GM21529 (cell line): ENCODE data around the gene NKX6-2.
"Not testable (repeated sequence)": the region's sequence is repeated elsewhere in the genome, so short reads cannot be mapped to it uniquely, and the experiment has no call there.

ENCODE experiments used
- ATAC-seq: cut with Tn5 transposase; IDR thresholded peaks from one replicate; pipeline ENCODE4 v1.9.1; 2021; ENCODE audit not compliant: unreplicated experiment

NKX6-2 gene

GRCh38 chr10:132799865-132800264, 13.9 kb upstream of the NKX6-2 start:
- ATAC-seq = no peak

DNA sequence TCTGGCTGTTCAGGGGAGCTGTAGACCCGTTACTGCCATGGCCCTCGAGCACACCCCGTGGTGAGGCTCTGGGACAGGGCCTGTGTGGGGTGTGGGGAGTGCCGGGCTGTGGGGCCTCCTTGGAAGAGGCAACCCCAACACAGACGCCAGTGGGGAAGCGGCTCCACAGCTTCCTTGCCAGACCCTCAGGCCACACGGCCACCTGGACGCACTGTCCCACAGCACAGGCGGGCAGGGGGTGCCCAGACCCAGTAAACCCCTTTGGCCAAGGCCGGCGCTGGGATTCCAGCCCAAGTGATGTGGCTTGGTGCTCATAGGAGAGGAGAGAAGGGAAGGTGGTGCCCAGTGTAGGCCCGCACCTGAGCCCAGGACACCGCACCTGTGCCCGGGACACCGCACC, 12.9 kb upstream of the NKX6-2 start:
- no peak for ATAC-seq

DNA sequence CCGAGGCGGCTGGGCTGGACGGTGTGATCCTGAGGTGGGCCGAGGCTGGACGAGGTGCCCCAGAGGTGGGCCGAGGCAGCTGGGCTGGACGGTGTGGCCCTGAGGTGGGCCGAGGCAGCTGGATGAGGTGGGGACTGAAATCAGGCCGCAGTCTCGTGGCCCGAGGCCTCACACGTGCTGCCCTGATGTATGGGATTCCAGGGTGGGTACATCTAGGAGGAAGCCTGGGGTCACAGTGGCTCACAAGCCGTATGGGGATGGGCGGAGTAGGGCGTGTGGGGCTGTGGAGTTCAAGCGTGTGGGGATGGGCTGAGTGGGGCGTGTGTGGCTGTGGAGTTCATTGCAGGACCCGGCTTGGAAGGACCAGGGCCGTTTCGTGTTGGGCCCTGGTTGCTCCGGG, 12.5 kb upstream of the NKX6-2 start:
- ATAC-seq = no peak

DNA sequence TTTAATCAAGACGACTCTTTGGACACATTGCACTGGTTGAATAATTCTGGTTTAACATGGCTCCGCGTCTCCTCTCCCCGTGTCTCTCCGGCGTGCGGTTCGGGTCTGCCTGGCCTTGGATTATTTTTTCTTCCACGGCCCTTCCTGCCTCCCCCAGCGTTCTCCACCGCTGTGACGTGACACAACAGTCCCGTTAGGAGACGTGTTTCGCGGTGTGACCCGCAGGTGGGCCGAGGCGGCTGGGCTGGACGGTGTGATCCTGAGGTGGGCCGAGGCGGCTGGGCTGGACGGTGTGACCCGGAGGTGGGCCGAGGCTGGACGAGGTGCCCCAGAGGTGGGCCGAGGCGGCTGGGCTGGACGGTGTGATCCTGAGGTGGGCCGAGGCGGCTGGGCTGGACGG, 12.0 kb upstream of the NKX6-2 start:
- ATAC-seq = not testable (repeated sequence)

- no peak for ATAC-seq
Observed at GRCh38 chr10:132796846-132797245, 10.9 kb upstream of the NKX6-2 start.

DNA sequence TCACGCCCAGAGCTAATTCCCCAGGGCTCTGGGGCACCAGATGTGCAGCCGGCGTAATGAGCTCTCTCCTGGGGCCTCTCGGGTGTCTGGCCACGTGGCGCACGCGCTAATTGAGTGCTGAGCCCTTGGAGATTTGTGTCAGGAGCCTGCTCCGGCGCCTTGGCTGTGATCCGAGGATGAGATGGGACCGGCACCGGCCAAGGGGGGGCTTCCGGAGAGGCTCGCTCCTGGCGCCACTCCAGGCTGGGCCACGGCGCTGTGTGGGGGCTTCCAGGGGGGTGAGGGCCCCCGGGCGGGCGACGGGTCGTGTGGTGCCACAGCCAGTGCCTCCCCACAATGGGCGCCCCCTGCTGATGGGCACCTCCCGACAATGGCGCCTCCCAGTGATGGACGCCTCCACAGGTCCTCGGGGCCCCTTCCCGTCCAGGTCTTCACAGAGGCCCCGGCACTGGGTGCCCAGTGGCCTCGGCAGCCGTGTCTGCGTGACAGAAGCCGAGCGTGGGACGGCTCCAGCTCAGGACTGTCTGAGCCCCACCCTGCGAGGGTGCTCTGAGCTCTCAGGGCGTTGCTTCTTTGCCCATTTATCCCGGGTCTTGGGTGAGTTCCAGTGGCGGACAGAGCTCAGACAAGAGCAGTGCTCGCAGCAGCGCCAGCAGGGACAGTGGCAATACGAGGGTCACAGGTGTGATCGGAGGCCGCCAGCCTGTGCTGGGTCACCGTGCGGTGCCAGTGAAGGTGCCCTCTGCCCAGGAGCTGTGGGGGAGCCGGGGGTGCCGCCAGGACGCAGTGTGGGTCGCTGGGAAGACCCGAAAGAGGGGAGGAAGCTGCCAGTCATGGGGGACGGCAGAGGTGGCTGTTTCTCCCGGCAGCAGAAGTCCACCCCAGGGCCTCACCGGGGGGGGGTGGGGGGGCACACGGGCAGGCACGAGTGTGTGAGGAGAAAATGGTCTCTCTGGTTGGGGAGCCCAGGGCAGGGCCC, 8.2 kb upstream of the NKX6-2 start:
- no peak for ATAC-seq

- ATAC-seq = no peak
Observed at GRCh38 chr10:132793213-132793612, 7.3 kb upstream of the NKX6-2 start.

DNA sequence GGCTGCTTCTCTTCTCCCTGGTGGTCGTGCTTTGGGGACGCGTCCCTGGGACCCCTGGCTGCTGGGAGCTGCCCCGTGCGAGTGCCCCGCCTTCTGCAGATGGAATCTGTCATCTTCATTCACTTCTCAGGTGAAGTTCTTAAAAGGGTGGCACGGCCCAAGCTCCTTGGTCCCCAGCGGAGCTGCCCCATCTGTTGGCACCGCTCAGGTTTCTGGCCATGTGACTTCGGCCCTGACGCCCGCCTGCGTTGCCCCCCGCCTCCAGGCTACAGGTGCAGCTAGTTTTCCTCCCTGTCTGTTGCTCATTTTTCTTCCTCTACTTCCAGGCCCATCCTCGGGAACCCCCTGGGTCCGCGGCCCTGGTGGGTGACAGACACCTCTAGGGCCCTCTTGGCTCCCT, 6.8 kb upstream of the NKX6-2 start:
- no peak for ATAC-seq

DNA sequence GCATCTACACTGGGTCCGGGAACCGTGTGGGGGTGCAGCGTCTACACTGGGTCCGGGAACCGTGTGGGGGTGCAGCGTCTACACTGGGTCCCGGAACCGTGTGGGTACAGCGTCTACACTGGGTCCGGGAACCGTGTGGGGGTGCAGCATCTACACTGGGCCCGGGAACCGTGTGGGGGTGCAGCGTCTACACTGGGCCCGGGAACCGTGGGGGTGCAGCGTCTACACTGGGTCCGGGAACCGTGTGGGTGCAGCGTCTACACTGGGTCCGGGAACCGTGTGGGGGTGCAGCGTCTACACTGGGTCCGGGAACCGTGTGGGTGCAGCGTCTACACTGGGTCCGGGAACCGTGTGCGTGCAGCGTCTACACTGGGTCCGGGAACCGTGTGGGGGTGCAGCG, 6.2 kb upstream of the NKX6-2 start:
- not testable (repeated sequence) for ATAC-seq

- no peak for ATAC-seq
Observed at GRCh38 chr10:132790934-132791829, 5.2 kb upstream of the NKX6-2 start.

DNA sequence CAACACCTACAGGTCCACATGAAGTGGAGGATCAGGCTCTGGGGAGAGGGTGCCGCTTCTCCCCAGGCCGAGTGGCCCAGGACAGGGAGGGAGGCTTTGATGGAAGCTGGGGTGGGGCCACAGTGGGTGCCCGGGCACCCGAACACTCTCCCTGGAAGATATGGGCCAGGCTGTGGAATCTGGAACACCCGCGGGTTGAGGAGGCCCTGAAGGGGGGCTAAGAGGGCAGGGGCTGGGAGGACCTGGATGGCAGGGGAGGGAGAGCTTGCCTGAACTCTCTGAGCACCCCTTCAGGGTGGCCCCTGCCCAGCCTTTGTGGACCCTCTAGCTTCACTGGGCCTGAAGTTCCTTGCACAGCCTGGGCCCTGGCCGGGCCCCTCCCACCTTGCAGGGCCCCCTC, 4.5 kb upstream of the NKX6-2 start:
- ATAC-seq = no peak

- ATAC-seq = no peak
Observed at GRCh38 chr10:132789659-132790148, 3.8 kb upstream of the NKX6-2 start.

DNA sequence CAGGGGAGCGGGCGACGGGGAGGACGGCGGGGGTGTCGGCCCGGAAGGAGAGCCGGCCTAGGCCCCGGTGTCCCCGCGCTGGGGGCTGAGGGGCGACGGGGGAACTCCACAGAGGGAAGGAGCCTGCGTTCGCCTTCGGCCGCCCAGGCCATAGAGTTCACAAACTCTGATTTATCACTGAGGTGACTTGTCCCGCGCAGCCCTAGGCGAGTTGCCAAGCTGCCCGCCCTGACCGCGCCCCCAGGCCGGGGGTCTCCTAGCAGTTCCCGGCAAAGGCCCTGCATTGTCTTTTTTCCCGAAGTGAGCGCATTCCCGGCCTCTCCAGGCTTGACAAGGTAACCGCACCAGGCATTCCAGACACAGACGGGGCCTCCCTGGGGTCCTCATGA, 2.9 kb upstream of the NKX6-2 start:
- no peak for ATAC-seq

DNA sequence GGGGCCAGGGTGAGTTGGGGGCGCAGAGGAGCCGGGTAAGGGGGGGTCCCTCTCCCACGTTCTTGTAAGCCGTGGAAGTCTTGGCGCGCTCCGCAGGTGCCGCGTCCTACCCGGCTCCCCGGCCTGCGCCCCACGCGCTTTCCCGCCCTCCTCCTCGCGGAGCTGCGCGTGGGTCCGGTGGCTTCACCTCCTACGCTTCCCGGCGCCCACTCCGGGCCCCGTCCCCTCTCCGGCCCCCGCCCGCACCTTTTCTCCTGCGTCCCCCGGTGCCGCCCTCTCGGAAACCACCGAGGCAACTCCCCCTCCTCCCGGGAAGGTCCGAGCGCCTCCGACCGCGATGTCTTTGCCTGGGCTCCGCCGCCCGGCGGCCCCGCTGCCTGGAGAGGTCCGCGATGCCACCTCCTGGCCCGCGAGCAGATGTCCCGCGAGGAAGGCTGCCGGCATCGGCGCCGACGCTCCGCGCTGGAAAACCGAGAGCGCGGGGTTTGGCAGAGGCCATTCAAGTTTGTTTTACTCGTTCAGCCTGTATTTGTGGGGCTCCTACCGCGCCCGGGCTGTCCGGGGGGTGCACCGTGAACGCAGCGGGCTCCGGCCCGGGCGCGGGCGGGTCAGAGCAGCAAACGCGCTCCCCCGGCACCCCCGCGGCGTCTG, 2.4 kb upstream of the NKX6-2 start:
- ATAC-seq = no peak

DNA sequence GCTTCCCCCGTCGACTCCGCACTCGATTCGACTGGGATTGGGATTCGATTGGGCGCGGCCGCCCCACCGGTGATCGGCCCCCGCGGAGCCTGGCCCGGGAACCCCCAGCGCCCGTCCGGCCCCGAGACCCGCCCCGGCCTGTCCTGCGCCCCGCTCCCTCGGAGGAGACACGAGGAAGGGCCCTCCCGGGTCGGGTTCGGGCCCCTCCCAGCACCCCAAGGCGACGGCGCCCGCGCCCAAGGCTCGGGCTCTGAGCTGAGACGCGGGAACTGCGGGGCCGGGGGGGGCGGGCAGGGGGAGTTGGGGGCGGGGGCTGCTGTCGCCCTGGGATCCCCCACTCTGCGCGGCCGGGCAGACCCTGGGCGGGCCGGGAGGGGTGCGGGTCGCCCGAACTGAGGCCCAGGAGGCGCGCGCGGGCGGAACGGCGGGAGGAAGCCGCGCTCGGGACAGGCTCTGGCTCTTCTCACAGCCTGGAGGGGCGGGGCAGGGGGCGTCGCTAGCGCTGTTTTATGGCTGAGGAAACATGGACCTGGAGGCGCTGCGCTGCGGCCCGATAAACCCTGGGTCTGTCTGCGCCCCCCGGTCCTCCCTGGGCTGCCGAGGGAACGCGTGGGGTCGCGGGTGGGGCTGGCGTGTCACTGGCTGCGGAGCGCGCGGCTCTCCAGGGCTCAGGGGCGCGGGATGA, 1.7 kb upstream of the NKX6-2 start:
- no peak for ATAC-seq

GRCh38 chr10:132786884-132787494, 1.0 kb upstream of the NKX6-2 start:
- no peak for ATAC-seq

DNA sequence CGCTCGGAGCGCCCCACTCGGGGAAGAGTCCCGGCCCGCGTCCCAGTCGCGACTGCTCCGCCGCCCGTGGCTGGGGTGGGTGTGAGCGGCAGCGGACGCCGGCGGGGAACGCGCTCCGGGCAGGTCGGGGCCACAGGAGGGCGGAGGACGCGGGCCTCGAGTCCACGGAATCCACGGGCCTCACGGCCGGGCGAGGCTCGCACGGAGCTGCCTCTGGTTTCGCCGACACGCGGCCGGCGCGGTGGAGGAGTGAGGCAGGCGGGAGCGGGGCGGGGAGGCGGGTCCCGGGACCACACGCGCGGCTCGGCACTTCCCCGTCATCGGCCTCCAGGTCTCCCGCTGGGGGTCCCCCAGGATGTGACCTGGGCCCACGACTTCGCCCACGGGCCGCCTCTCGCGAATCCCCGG, 533 bp upstream of the NKX6-2 start:
- no peak for ATAC-seq

DNA sequence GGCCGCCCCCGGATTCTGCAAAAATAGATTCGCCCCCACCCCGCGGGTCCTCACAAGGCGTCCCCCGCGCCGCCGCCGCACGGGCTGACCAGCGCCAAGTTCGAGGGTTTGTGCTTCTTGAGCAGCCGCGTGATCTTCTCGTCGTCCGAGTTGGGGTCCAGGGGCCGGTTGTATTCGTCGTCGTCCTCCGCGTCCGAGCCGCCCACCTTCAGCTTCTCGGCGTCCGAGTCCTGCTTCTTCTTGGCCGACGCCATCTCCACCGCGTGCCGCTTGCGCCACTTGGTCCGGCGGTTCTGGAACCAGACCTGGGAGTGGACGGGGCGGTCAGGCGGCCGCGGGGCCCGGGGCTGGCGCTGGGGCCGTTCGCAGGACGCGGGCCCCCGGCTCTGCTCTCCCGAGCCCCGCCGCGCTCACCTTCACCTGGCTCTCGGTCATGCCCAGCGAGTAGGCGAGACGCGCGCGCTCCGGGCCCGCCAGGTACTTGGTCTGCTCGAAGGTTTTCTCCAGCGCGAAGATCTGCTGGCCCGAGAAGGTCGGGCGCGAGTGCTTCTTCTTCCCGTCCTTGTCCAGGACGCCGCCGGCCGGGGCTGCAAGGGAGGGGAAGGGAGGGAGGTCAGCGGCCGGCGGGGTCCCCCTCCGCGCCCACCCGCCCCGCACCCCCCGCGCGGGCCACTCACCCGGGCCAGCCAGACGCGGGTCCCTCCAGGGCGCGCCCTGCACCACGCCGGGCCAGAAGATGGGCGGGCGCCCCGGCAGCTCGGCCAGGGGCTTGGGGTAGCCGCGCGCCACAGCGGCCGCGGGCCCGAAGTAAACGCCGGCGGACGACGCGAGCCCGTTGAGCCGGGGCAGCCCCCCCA, 853 bp downstream of the NKX6-2 start:
- ATAC-seq = no peak
